Heart left ventricle (tissue), 13 donors: ENCODE measurements around the gene UBR2.

Source experiments
- POLR2A ChIP-seq, 2 donors: fragments of 450-650 bp; IDR thresholded peaks; one replicate each; pipeline ENCODE4 v1.6.1; 2017; ENCODE audit warnings: antibody characterized with exemption in 2 of 2, mild to moderate bottlenecking in 2 of 2, moderate library complexity in 2 of 2
- TF ChIP-seq, protein P1 (sequence below), 12 donors: fragments of 200-600 bp; sonication (generic) in 4 of 12; IDR thresholded peaks; one replicate each; pipeline versions ENCODE4 v1.5.0 to v1.8.0; 2018 to 2022; ENCODE audit warnings: antibody characterized with exemption in 12 of 12, mild to moderate bottlenecking in 5 of 12
- donor health status: ischemic (EF 13 %, LVEDD 7.1; RV severe dilation, severe dysfunction).
- donor health status: DM: no; HTN: yes; CAD: no.
- donor health status: DM: no; HTN: no; CAD: no.
- donor health status: ischemic (EF 25% LVEDD 6.9; RV normal size, moderate dysfunction).
- donor health status: ischemic (EF 25% LVEDD 5.7; RV mildly dilated, moderate dysfunction).
- donor health status: ischemic (EF 35%, LVEDD 5.7; RV mildly dilated, moderate dysfunction).
- donor health status: nonischemic (EF 11% LVEDD 7.7; RV severe dilation, severe dysfunction).
- donor health status: DM: yes; HTN: yes; CAD: no.
- donor health status: PGD.
- donor health status: ischemic (EF 29% LVEDD 5.4; RV normal size, mild dysfunction).
- donor health status: nonischemic (EF 23%, LVEDD 6.1; RV moderate dilation, normal function).

- TF ChIP-seq, protein P1, sequence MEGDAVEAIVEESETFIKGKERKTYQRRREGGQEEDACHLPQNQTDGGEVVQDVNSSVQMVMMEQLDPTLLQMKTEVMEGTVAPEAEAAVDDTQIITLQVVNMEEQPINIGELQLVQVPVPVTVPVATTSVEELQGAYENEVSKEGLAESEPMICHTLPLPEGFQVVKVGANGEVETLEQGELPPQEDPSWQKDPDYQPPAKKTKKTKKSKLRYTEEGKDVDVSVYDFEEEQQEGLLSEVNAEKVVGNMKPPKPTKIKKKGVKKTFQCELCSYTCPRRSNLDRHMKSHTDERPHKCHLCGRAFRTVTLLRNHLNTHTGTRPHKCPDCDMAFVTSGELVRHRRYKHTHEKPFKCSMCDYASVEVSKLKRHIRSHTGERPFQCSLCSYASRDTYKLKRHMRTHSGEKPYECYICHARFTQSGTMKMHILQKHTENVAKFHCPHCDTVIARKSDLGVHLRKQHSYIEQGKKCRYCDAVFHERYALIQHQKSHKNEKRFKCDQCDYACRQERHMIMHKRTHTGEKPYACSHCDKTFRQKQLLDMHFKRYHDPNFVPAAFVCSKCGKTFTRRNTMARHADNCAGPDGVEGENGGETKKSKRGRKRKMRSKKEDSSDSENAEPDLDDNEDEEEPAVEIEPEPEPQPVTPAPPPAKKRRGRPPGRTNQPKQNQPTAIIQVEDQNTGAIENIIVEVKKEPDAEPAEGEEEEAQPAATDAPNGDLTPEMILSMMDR (IDR thresholded peaks at IDR 0.05) = peak; percentile 76 to 96 (median 84)
- TF ChIP-seq POLR2A (IDR thresholded peaks at IDR 0.05) = no peak
Measured at GRCh38 chr6:42532038-42532669, 31.7 kb upstream of the UBR2 start.
